ENCODE results near the gene TNXB.

DNA sequence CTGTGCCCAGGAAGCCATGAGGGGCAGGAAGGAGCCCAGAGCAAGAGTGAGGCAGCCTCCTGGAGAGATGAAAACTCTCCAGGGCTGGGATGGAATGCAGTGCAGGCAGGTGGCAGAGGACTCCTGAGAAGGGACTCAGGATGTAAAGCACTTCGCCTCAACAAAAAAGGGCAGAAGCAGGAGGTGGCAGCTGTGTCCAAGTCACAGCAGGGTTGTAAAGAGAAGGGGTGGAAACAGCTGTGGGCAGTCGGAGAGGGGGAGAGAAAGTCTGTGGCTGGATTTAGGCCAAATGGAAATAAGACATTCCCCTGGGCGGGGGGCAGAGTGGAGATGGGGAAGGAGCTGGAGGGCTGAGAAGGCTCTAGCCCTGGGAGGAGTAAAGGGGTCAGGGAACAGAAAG lies 36.0 kb downstream of the TNXB start:
- TF ChIP-seq, protein P1, sequence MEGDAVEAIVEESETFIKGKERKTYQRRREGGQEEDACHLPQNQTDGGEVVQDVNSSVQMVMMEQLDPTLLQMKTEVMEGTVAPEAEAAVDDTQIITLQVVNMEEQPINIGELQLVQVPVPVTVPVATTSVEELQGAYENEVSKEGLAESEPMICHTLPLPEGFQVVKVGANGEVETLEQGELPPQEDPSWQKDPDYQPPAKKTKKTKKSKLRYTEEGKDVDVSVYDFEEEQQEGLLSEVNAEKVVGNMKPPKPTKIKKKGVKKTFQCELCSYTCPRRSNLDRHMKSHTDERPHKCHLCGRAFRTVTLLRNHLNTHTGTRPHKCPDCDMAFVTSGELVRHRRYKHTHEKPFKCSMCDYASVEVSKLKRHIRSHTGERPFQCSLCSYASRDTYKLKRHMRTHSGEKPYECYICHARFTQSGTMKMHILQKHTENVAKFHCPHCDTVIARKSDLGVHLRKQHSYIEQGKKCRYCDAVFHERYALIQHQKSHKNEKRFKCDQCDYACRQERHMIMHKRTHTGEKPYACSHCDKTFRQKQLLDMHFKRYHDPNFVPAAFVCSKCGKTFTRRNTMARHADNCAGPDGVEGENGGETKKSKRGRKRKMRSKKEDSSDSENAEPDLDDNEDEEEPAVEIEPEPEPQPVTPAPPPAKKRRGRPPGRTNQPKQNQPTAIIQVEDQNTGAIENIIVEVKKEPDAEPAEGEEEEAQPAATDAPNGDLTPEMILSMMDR (IDR thresholded peaks at IDR 0.05): no peak
- TF ChIP-seq POLR2A (IDR thresholded peaks at IDR 0.05; ENCODE audit: low read depth) (no peak), POLR2AphosphoS5 (IDR thresholded peaks at IDR 0.05) (no peak), EP300 (IDR thresholded peaks at IDR 0.05) (no peak)

Measured in esophagus muscularis mucosa (tissue), 4 donors.